PC-3 (cell line): ENCODE measurements around the gene PDZRN3. TPM values are rescaled to one million over a fixed set of nuclear protein-coding genes. Genes with fewer than 3 reads are reported as not detected.

Source experiments
- ATAC-seq: fragments of 200-7000 bp; cut with Tn5 transposase; 2 replicates; pipeline ENCODE4 v1.9.1; 2020; ENCODE audit warnings: mild to moderate bottlenecking, moderate library complexity
- BruUV-seq: library from RNA; stranded (reverse); fragments of 400-500 nt; replicated peaks from 2 replicates; lab custom pipeline; 2021; lab: Mats Ljungman, UMichigan
- CTCF ChIA-PET: fragments of 300-600 bp; sonication (Branson Sonifier 250); formaldehyde crosslinking; loops from one replicate; lab custom pipeline; 2022; ENCODE audit warnings: antibody characterized with exemption; lab: Charles Lee
- POLR2A ChIA-PET: fragments of 300-600 bp; sonication (Branson Sonifier 250); formaldehyde crosslinking; loops from one replicate; lab custom pipeline; 2022; ENCODE audit warnings: antibody characterized with exemption; ENCODE audit not compliant: unreplicated experiment; lab: Charles Lee
- DNase-seq: peaks from one replicate; pipeline ENCODE4 v3.0.0-alpha.2; 2015
- H2AFZ ChIP-seq: fragments of 300-600 bp; sonication (generic); 2 replicates; pipeline ENCODE4 v1.6.0; 2016; ENCODE audit warnings: antibody characterized with exemption, low read length
- H3F3A ChIP-seq: fragments of 300-600 bp; sonication (generic); one replicate; pipeline ENCODE4 v1.6.0; 2017; ENCODE audit warnings: antibody characterized with exemption, low read length, control low read depth, mild to moderate bottlenecking; ENCODE audit not compliant: unreplicated experiment
- H3K27ac ChIP-seq: fragments of 300-600 bp; sonication (generic); 2 replicates; pipeline ENCODE4 v1.5.1; 2016; ENCODE audit warnings: mild to moderate bottlenecking, low read length
- H3K27me3 ChIP-seq: fragments of 300-600 bp; sonication (generic); 2 replicates; pipeline ENCODE4 v1.6.1; 2016; ENCODE audit warnings: low read length, mixed read lengths
- H3K36me3 ChIP-seq: fragments of 300-600 bp; sonication (generic); 2 replicates; pipeline ENCODE4 v1.6.1; 2016; ENCODE audit warnings: low read depth, mixed run types, low read length, mixed read lengths
- H3K4me1 ChIP-seq: fragments of 300-600 bp; sonication (generic); 2 replicates; pipeline ENCODE4 v1.5.1; 2016; ENCODE audit warnings: low read length; ENCODE audit not compliant: insufficient read depth
- H3K4me2 ChIP-seq: fragments of 300-600 bp; sonication (generic); 2 replicates; pipeline ENCODE4 v1.6.0; 2016; ENCODE audit warnings: low read length
- H3K4me3 ChIP-seq: fragments of 300-600 bp; sonication (generic); 2 replicates; pipeline ENCODE4 v1.5.1; 2016; ENCODE audit warnings: mild to moderate bottlenecking, low read length, mixed read lengths
- H3K79me2 ChIP-seq: fragments of 300-600 bp; sonication (generic); 2 replicates; pipeline ENCODE4 v1.6.1; 2017; ENCODE audit warnings: low read length, mixed read lengths
- H3K9ac ChIP-seq: fragments of 300-600 bp; sonication (generic); 2 replicates; pipeline ENCODE4 v1.6.0; 2016; ENCODE audit warnings: mild to moderate bottlenecking, low read length
- H3K9me2 ChIP-seq: fragments of 300-600 bp; sonication (generic); replicated peaks from 2 replicates; pipeline ENCODE4 v1.6.1; 2016; ENCODE audit warnings: mixed run types, low read length, mixed read lengths
- H3K9me3 ChIP-seq: fragments of 300-600 bp; sonication (generic); 2 replicates; pipeline ENCODE4 v1.6.1; 2016; ENCODE audit warnings: low read length, mixed read lengths
- H4K20me1 ChIP-seq: fragments of 300-600 bp; sonication (generic); 2 replicates; pipeline ENCODE4 v1.6.1; 2016; ENCODE audit warnings: low read length, mixed read lengths
- CTCF ChIP-seq: fragments of 300-600 bp; sonication (generic); conservative IDR thresholded peaks from 2 replicates; pipeline ENCODE4 v1.5.1; 2017; ENCODE audit warnings: antibody characterized with exemption, low read depth, mild to moderate bottlenecking, low read length
- EZH2 ChIP-seq: fragments of 300-600 bp; sonication (generic); IDR thresholded peaks from one replicate; pipeline ENCODE4 v1.6.1; 2017; ENCODE audit warnings: antibody characterized with exemption, mild to moderate bottlenecking, low read length; ENCODE audit not compliant: unreplicated experiment
- EZH2phosphoT487 ChIP-seq: fragments of 300-600 bp; sonication (generic); IDR thresholded peaks from 2 replicates; pipeline ENCODE4 v1.6.1; 2018; ENCODE audit warnings: mild to moderate bottlenecking, antibody characterized with exemption, low read length, borderline replicate concordance
- intact Hi-C: fragments of 100-400 bp; cut with micrococcal nuclease; formaldehyde crosslinking; loops from 2 replicates; pipeline ENCODE4 v1.9.0; 2023
- total RNA-seq: library from RNA; depleted of rRNA; stranded (reverse); fragments of >200 nt; gene quantifications from 2 replicates; pipeline ENCODE4 v1.2.3, GENCODE V29; 2014

The PDZRN3 gene
- total RNA-seq, 1 experiment from 2014 or later: not detected

- no peak for TF ChIP-seq EZH2
- no peak for TF ChIP-seq EZH2phosphoT487
- no peak for TF ChIP-seq CTCF
- DNase-seq: no peak
- intact Hi-C loops: no loop called here
- no peak overlapping the region for H2AFZ ChIP-seq
- H3K9me2 ChIP-seq: no peaks in the 10 kb centered on the region
- H3K79me2 ChIP-seq: no peaks in the 10 kb centered on the region
- CTCF ChIA-PET: interaction anchor here (0.7 kb wide), 1 partner anchor 12 kb away, joined by 3 read pairs; no protein-coding TSS in a partner anchor
- ATAC-seq: no peak
- no peak overlapping the region for H3K27ac ChIP-seq
- no peak overlapping the region for H3K4me2 ChIP-seq
- no peaks in the 10 kb centered on the region for H3K9me3 ChIP-seq
- no peak overlapping the region for H3K4me3 ChIP-seq
- H3K4me1 ChIP-seq: no peaks in the 10 kb centered on the region
- H3K27me3 ChIP-seq: peaks cover 21% of the 10 kb centered on the region
- no peaks in the 10 kb centered on the region for H4K20me1 ChIP-seq
- no TSS peak for BruUV-seq
- POLR2A ChIA-PET: no interaction called here
- H3K36me3 ChIP-seq: no peaks in the 10 kb centered on the region
- H3F3A ChIP-seq: no peaks in the 10 kb centered on the region
- no peak overlapping the region for H3K9ac ChIP-seq
These were observed 140.0 kb downstream of the PDZRN3 start for GRCh38 chr3:73484656-73485248.

GRCh38 chr3:73481888-73482287 is 142.9 kb downstream of the PDZRN3 start:
- Histone ChIP-seq H3K36me3 (no peaks in the 10 kb centered on the region), H3K4me2 (no peak overlapping the region), H3K9me3 (no peaks in the 10 kb centered on the region), H3K27me3 (peaks cover 21% of the 10 kb centered on the region), H3K4me1 (no peaks in the 10 kb centered on the region), H3K79me2 (no peaks in the 10 kb centered on the region), H3K27ac (no peak overlapping the region), H2AFZ (no peak overlapping the region), H3K9me2 (no peaks in the 10 kb centered on the region), H4K20me1 (no peaks in the 10 kb centered on the region), H3K9ac (no peak overlapping the region), H3F3A (no peaks in the 10 kb centered on the region), H3K4me3 (no peak overlapping the region)
- BruUV-seq: no TSS peak
- DNase-seq (no peak), ATAC-seq (no peak)
- CTCF ChIA-PET: no interaction called here
- POLR2A ChIA-PET: no interaction called here
- intact Hi-C loops: no loop called here
- TF ChIP-seq EZH2: no peak
- no peak for TF ChIP-seq CTCF
- TF ChIP-seq EZH2phosphoT487: no peak

- H3K79me2 ChIP-seq: no peaks in the 10 kb centered on the region
- ATAC-seq (no peak), DNase-seq (no peak)
- H3K4me3 ChIP-seq: no peak overlapping the region
- no peak overlapping the region for H3K4me2 ChIP-seq
- H3K4me1 ChIP-seq: no peaks in the 10 kb centered on the region
- H3K27ac ChIP-seq: no peak overlapping the region
- TF ChIP-seq EZH2phosphoT487 (no peak), CTCF (no peak), EZH2 (no peak)
- no peak overlapping the region for H3K9ac ChIP-seq
- no peaks in the 10 kb centered on the region for H3F3A ChIP-seq
- no peaks in the 10 kb centered on the region for H3K9me2 ChIP-seq
- H3K9me3 ChIP-seq: no peaks in the 10 kb centered on the region
- POLR2A ChIA-PET: no interaction called here
- intact Hi-C loops: no loop called here
- CTCF ChIA-PET: no interaction called here
- H4K20me1 ChIP-seq: no peaks in the 10 kb centered on the region
- no TSS peak for BruUV-seq
- peaks cover 21% of the 10 kb centered on the region for H3K27me3 ChIP-seq
- H3K36me3 ChIP-seq: no peaks in the 10 kb centered on the region
- H2AFZ ChIP-seq: no peak overlapping the region
These were observed 144.5 kb downstream of the PDZRN3 start for GRCh38 chr3:73480187-73480672.
